ENCODE results near the gene CTDSPL.

The CTDSPL gene

DNA sequence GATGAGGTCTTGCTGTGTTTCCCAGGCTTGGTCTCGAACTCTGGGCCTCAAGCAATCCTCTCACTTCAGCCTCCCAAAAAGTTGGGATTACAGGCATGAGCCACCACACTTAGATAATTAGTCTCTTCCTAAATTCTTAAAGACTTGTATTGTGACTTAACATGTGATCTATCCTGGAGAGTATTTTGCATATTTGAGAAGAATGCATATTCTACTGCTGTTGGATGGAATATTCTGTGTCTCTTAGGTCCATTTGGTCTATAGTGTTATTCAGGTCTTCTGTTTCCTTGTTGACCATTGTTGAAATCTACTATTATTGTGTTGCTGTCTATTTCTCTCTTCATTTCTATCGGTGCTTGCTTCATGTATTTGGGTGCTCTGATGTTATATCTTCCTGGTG, 68.8 kb downstream of the CTDSPL start:
- Histone ChIP-seq H3K27ac (peak overlapping the region in 1 of 2 donors; percentile 31), H3K4me1 (peaks cover 0 to 61% (median 42%) of the 10 kb centered on the region in 4 donors), H3K27me3 (no peaks in the 10 kb centered on the region), H3K36me3 (no peaks in the 10 kb centered on the region), H3K9me3 (no peaks in the 10 kb centered on the region), H3K4me3 (no peak overlapping the region)
- no peak for DNase-seq
- intact Hi-C loops (cut with DNase I; ENCODE audit: low total_unique reads) = no loop called here
- TF ChIP-seq, protein P1, sequence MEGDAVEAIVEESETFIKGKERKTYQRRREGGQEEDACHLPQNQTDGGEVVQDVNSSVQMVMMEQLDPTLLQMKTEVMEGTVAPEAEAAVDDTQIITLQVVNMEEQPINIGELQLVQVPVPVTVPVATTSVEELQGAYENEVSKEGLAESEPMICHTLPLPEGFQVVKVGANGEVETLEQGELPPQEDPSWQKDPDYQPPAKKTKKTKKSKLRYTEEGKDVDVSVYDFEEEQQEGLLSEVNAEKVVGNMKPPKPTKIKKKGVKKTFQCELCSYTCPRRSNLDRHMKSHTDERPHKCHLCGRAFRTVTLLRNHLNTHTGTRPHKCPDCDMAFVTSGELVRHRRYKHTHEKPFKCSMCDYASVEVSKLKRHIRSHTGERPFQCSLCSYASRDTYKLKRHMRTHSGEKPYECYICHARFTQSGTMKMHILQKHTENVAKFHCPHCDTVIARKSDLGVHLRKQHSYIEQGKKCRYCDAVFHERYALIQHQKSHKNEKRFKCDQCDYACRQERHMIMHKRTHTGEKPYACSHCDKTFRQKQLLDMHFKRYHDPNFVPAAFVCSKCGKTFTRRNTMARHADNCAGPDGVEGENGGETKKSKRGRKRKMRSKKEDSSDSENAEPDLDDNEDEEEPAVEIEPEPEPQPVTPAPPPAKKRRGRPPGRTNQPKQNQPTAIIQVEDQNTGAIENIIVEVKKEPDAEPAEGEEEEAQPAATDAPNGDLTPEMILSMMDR (IDR thresholded peaks at IDR 0.05) = no peak

DNA sequence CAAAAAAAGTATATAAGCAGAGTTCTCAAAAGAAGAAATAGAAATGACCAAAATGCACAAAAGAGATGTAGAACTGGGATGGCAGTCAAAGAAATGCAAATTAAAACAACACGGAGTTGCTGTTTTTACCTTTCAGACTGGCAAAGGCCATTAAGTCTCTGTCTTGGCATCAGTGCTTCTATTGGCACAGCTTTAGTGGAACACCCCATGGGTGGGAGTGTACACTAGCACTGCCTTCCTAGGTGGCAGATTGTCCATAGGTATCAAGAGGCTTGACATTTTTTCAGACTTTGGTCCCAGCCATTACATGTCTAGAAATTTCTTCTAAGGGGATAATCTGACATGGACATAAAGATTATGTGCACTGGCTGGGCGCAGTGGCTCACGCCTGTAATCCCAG, 70.8 kb downstream of the CTDSPL start:
- H3K9me3 ChIP-seq = no peaks in the 10 kb centered on the region
- no peaks in the 10 kb centered on the region for H3K36me3 ChIP-seq
- no peak overlapping the region for H3K4me3 ChIP-seq
- intact Hi-C loops (cut with DNase I; ENCODE audit: low total_unique reads) = no loop called here
- DNase-seq = no peak
- H3K27me3 ChIP-seq = no peaks in the 10 kb centered on the region
- peaks cover 0 to 61% (median 46%) of the 10 kb centered on the region in 4 donors for H3K4me1 ChIP-seq
- peak overlapping the region; percentile 31 to 46 for H3K27ac ChIP-seq
- TF ChIP-seq, protein P1 (IDR thresholded peaks at IDR 0.05) = no peak

DNA sequence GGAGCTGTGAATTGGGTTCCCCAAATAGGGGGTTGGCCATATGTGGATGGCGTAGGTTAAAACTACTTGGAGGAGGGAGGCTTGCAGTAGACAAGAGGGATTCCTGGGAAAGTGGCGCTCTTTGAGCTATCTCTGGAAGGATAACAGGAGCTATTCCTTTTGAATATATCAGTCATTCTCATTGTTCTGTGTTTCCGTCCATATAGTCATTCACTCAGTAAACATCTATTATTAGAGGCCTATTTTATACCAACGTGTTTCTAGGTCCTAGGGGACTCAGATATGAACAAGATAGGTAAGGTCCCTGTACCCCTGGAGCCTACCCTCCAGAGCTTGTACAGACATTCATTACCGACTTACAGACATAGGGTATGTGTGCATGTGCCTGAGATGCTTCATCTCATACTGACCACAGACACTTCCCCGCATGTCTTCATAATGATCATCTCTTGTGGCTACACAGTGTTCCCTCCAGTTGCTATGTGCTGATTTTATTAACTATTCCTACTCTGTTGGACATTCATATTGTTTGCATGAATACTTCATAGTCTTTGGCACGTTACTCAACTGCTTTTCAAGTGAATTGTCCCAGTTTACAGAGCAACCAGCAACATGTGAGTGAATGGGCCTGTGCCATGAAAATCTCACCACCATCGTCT, 73.1 kb downstream of the CTDSPL start:
- H3K4me3 ChIP-seq = no peak overlapping the region
- no peaks in the 10 kb centered on the region for H3K27me3 ChIP-seq
- TF ChIP-seq, protein P1 (IDR thresholded peaks at IDR 0.05) = no peak
- peaks cover 0 to 80% (median 54%) of the 10 kb centered on the region in 4 donors for H3K4me1 ChIP-seq
- H3K36me3 ChIP-seq = no peaks in the 10 kb centered on the region
- H3K9me3 ChIP-seq = no peaks in the 10 kb centered on the region
- DNase-seq = no peak
- peak overlapping the region; percentile 63 to 65 for H3K27ac ChIP-seq
- intact Hi-C loops (cut with DNase I; ENCODE audit: low total_unique reads) = no loop called here

DNA sequence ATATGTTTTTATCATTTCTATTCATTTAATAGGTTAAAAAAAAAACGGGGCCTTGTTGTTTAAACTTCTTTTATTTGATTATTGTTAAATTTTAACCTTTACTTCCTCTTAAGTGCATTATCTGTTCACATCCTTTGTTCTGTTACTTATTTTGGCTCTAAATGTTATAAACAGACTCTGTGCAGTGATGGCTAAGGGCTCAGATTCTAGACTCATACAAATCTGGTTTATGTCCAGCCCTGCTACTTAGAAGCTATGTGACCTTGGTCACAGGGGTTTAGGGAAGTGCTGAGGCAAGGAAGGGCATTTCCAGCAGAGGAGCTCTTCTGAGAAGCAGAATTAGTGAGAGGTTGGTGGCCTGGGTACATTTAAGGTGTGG, 73.6 kb downstream of the CTDSPL start:
- DNase-seq = no peak
- intact Hi-C loops (cut with DNase I; ENCODE audit: low total_unique reads) = no loop called here

DNA sequence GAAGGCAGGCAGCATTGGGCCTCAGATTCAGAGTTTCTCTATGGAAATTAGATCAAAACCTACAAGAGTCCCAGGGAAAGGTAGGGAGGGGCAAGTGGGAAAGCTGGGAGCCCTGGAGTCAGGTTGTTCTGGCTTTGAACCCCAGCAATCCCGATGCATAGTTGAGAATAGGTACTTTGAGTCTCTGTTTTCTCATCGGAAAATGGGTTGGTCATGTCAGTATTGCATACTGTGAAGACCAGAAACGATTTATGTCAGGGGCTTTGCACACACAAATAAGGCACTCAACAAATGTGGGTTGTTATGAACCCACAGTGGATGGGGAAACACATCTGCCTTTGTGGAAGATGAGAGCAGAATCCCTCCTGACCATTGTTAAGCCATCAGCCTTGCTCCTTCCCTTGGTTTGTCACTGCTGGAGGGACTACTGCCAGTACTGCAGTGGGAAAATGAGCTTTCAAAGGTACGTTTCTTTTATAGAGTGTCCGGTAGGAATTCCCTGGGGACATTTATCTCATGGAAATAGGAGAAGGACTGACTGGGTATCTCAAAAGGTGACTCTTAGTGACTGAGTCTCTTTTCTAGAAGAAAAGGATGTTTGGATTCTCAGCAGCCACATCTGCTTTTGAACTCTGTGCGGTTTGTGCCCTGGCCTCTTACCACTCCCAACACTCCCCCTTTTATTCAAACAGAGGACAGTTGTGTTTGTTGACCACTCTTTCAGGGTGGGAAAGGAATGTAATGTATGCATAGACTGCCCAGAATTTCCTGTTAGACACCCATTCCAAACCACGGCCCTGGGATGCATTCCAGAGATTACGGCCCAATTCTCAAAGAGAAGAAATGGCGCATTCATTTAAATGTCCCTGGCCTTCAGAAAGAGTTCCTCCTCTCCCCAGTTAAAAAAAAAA, 74.3 kb downstream of the CTDSPL start:
- peaks cover 0 to 90% (median 56%) of the 10 kb centered on the region in 4 donors for H3K4me1 ChIP-seq
- peak overlapping the region; percentile 63 to 65 for H3K27ac ChIP-seq
- no peak for DNase-seq
- H3K36me3 ChIP-seq = no peaks in the 10 kb centered on the region
- TF ChIP-seq, protein P1 (IDR thresholded peaks at IDR 0.05) = no peak
- no peaks in the 10 kb centered on the region for H3K9me3 ChIP-seq
- H3K27me3 ChIP-seq = no peaks in the 10 kb centered on the region
- intact Hi-C loops (cut with DNase I; ENCODE audit: low total_unique reads) = no loop called here
- no peak overlapping the region for H3K4me3 ChIP-seq

More for the DNA sequence above, 73.6 kb downstream of the CTDSPL start:
- H3K4me1 ChIP-seq = peaks cover 0 to 86% (median 56%) of the 10 kb centered on the region in 4 donors
- H3K27ac ChIP-seq = peak overlapping the region; percentile 63 to 65
- H3K9me3 ChIP-seq = no peaks in the 10 kb centered on the region
- no peak overlapping the region for H3K4me3 ChIP-seq
- no peaks in the 10 kb centered on the region for H3K36me3 ChIP-seq
- H3K27me3 ChIP-seq = no peaks in the 10 kb centered on the region
- TF ChIP-seq, protein P1 (IDR thresholded peaks at IDR 0.05) = no peak

All from tibial artery (tissue), 4 donors.